Left ventricle myocardium inferior (tissue), 1 donor: Measurements from ENCODE around the gene ACCSL. TPM values are rescaled to one million over a fixed set of nuclear protein-coding genes. Genes with fewer than 3 reads are reported as not detected.

Source experiments
- DNase-seq: peaks from one replicate; pipeline ENCODE4 v3.0.0-alpha.2; 2020
- H3K27ac ChIP-seq: fragments of 200-600 bp; replicated peaks from 2 replicates; pipeline ENCODE4 v1.8.0; 2021
- H3K27me3 ChIP-seq: fragments of 200-600 bp; 2 replicates; pipeline ENCODE4 v1.8.0; 2021; ENCODE audit warnings: low read depth
- H3K36me3 ChIP-seq: fragments of 200-600 bp; 2 replicates; pipeline ENCODE4 v1.8.0; 2021
- H3K4me1 ChIP-seq: fragments of 200-600 bp; 2 replicates; pipeline ENCODE4 v1.8.0; 2021
- H3K4me3 ChIP-seq: fragments of 200-600 bp; 2 replicates; pipeline ENCODE4 v1.8.0; 2021; ENCODE audit warnings: mild to moderate bottlenecking, moderate library complexity
- H3K9me3 ChIP-seq: fragments of 200-600 bp; replicated peaks from 2 replicates; pipeline ENCODE4 v1.8.0; 2021
- CTCF ChIP-seq: fragments of 200-600 bp; IDR thresholded peaks from 2 replicates; pipeline ENCODE4 v1.8.0; 2021; ENCODE audit warnings: antibody characterized with exemption, mild to moderate bottlenecking, borderline replicate concordance
- intact Hi-C: fragments of 100-400 bp; cut with micrococcal nuclease; formaldehyde crosslinking; loops from one replicate; pipeline ENCODE4 v1.11.0; 2022
- total RNA-seq: library from RNA; stranded (reverse); fragmentation: NEBNext Ultra II Directional; extraction: Animal tissue kit (Norgen Biotek cat#: 25700); gene quantifications from one replicate; pipeline ENCODE4 v1.2.1, GENCODE V29; 2021
- donor health status: DM: no; HTN: yes; CAD: no; lungs with severe emphysema.

Gene ACCSL
- total RNA-seq, 1 donor from 2014 or later, result not detected

- Histone ChIP-seq H3K27me3 (no peaks in the 10 kb centered on the region), H3K4me1 (peaks cover 38% of the 10 kb centered on the region), H3K4me3 (no peak overlapping the region), H3K27ac (no peak overlapping the region), H3K9me3 (peaks cover 12% of the 10 kb centered on the region), H3K36me3 (no peaks in the 10 kb centered on the region)
- intact Hi-C loops, result no loop called here
- no peak for DNase-seq
- TF ChIP-seq CTCF, result no peak
Observed at GRCh38 chr11:44018829-44019228, 29.0 kb upstream of the ACCSL start.

GRCh38 chr11:44024977-44025376 lies 22.8 kb upstream of the ACCSL start:
- intact Hi-C loops, result no loop called here
- DNase-seq, result no peak
- TF ChIP-seq CTCF, result no peak
- Histone ChIP-seq H3K4me1 (peaks cover 2% of the 10 kb centered on the region), H3K27me3 (no peaks in the 10 kb centered on the region), H3K4me3 (no peak overlapping the region), H3K27ac (no peak overlapping the region), H3K9me3 (peaks cover 29% of the 10 kb centered on the region), H3K36me3 (no peaks in the 10 kb centered on the region)

GRCh38 chr11:44025727-44026126 lies 22.1 kb upstream of the ACCSL start:
- Histone ChIP-seq H3K9me3 (peaks cover 29% of the 10 kb centered on the region), H3K36me3 (no peaks in the 10 kb centered on the region), H3K4me3 (no peak overlapping the region), H3K27ac (no peak overlapping the region), H3K4me1 (peaks cover 9% of the 10 kb centered on the region), H3K27me3 (no peaks in the 10 kb centered on the region)
- intact Hi-C loops, result no loop called here
- no peak for DNase-seq
- TF ChIP-seq CTCF, result no peak

GRCh38 chr11:44028401-44028800 lies 19.4 kb upstream of the ACCSL start:
- DNase-seq, result no peak
- TF ChIP-seq CTCF, result no peak
- intact Hi-C loops, result no loop called here
- Histone ChIP-seq H3K27me3 (no peaks in the 10 kb centered on the region), H3K27ac (no peak overlapping the region), H3K4me1 (peaks cover 36% of the 10 kb centered on the region), H3K4me3 (no peak overlapping the region), H3K9me3 (peaks cover 17% of the 10 kb centered on the region), H3K36me3 (no peaks in the 10 kb centered on the region)

- intact Hi-C loops, result no loop called here
- no peak for DNase-seq
- Histone ChIP-seq H3K4me3 (no peak overlapping the region), H3K4me1 (peaks cover 39% of the 10 kb centered on the region), H3K36me3 (no peaks in the 10 kb centered on the region), H3K27me3 (no peaks in the 10 kb centered on the region), H3K27ac (peak overlapping the region; percentile 82), H3K9me3 (peaks cover 17% of the 10 kb centered on the region)
- TF ChIP-seq CTCF, result no peak
Observed at GRCh38 chr11:44028816-44029506, 18.8 kb upstream of the ACCSL start.

GRCh38 chr11:44029507-44029845 lies 18.3 kb upstream of the ACCSL start:
- no peak for TF ChIP-seq CTCF
- peak overlapping the region; percentile 82 for H3K27ac ChIP-seq
- peaks cover 17% of the 10 kb centered on the region for H3K9me3 ChIP-seq
- no peak for DNase-seq
- H3K4me3 ChIP-seq, result no peak overlapping the region
- no peaks in the 10 kb centered on the region for H3K27me3 ChIP-seq
- no peaks in the 10 kb centered on the region for H3K36me3 ChIP-seq
- intact Hi-C loops, result no loop called here
- peaks cover 39% of the 10 kb centered on the region for H3K4me1 ChIP-seq
